Measurements from ENCODE around the gene PKMYT1. TPM values are rescaled to one million over a fixed set of nuclear protein-coding genes. Genes with fewer than 3 reads are reported as not detected.
A peak's percentile ranks its signal among the peaks of the same experiment; 100 is the strongest.

Gene PKMYT1
- total and polyA plus RNA-seq, 2 of the 4 experiments (the other 2 are of a cell fraction), result 1.8 to 14.9 TPM

DNA sequence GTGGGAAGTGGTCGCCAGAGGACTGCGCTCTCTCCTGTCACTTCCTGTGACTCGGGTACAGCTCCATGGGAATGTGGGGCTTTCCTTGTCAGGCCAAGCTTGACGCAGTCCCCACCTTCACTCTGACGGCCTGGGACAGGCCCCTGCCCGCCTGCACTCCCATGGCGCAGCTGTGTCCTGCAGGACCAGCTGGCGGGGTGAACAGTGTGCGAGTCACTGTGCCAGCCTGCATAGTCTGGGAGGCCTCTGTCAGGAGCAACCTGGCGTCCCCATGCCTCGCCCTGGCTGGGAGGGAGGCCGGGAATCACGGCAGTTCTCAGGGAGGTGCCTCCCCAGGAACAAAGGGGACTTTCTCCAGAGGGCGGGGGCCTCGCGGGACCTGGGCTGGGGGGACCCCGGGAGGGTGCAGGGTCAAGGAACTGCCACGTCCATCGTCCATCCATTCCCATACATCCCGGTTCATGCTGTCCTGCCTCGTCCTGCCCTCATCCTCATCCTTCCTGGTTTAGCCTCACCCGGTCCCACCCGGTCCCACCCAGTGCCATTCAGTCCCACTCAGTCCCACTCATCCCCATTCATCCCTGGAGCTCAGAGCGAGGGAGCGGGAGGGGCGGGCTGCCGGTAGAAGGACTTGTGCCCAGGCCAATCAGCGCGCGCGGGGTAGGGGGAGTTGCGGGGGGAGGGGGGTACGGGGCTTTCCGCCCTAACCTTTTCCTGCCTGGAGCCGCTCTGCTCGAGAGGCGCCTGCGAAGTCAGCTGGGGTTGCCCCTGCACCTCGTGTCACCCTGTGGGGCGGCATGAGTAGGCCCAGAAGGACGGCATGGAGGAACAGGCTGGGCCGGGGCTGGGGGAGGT, 55.1 kb downstream of the PKMYT1 start:
- in situ Hi-C loops (cut with MboI; ENCODE audit: low sequenced_read_pairs), result no loop called here
- H3K4me3 ChIP-seq (ENCODE audit: insufficient read depth, low read depth, low read length), result no peak overlapping the region
- no peak overlapping the region for H2BK120ac ChIP-seq (ENCODE audit: low read depth, low read length)
- no peak overlapping the region for H4K8ac ChIP-seq (ENCODE audit: low read depth in 2 of 2, low read length in 2 of 2)
- no peaks in the 10 kb centered on the region for H3K4me1 ChIP-seq (ENCODE audit: control insufficient read depth, insufficient read depth, low read length)
- H3K27ac ChIP-seq (ENCODE audit: insufficient read depth, low read length), result no peak overlapping the region
- WGBS, 2 experiments (ENCODE audit: extremely low coverage in 2 of 2, insufficient read length in 1 of 2), result 68% methylated on average over 8 of the region's 42 CpGs; no CpG with 5 or more reads in 1 of the 2 experiments
- POLR2A ChIA-PET (ENCODE audit: unreplicated experiment), result no interaction called here
- no TSS peak for BruUV-seq (replicated peaks)
- no peak overlapping the region for H3K14ac ChIP-seq (replicated peaks; ENCODE audit: low read depth, low read length)
- intact Hi-C loops (cut with micrococcal nuclease), result no loop called here
- H2AK9ac ChIP-seq (replicated peaks; ENCODE audit: low read depth, low read length, poor library complexity), result peak overlapping the region; percentile 8
- no peak overlapping the region for H3K4me2 ChIP-seq (ENCODE audit: low read depth, low read length)
- dilution Hi-C loops (cut with HindIII; ENCODE audit: low sequenced_read_pairs, unreplicated experiment), result no loop called here
- H3K23ac ChIP-seq (ENCODE audit: low read depth, low read length), result no peak overlapping the region
- H2BK20ac ChIP-seq (ENCODE audit: low read depth, low read length), result no peak overlapping the region
- H3K9ac ChIP-seq (ENCODE audit: low read depth, low read length), result no peak overlapping the region
- H2BK5ac ChIP-seq (ENCODE audit: low read depth, low read length, poor library complexity, severe bottlenecking), result no peak overlapping the region
- H3K36me3 ChIP-seq (ENCODE audit: control insufficient read depth, insufficient read depth, low read length), result peaks cover 18% of the 10 kb centered on the region
- H4K5ac ChIP-seq (ENCODE audit: low read depth, low read length), result no peak overlapping the region
- DNase-seq, result peak; percentile 33
- no peak overlapping the region for H2BK15ac ChIP-seq (ENCODE audit: low read depth, low read length)
- no peak overlapping the region for H3K4ac ChIP-seq (ENCODE audit: low read depth, low read length)
- H2AK5ac ChIP-seq (ENCODE audit: low read depth, low read length), result no peak overlapping the region
- H3K56ac ChIP-seq (ENCODE audit: extremely low read depth, insufficient read depth, low read length), result no peak overlapping the region
- H3K79me1 ChIP-seq (ENCODE audit: low read depth in 1 of 2, low read length in 2 of 2), result peaks cover 6 to 44% of the 10 kb centered on the region in 2 experiments
- no peaks in the 10 kb centered on the region for H3K9me1 ChIP-seq (ENCODE audit: insufficient read depth, low read length)
- H2AFZ ChIP-seq (replicated peaks; ENCODE audit: low read length, poor library complexity), result no peak overlapping the region
- no peak overlapping the region for H3K18ac ChIP-seq (ENCODE audit: low read depth, low read length)
- no peak overlapping the region for H4K91ac ChIP-seq (ENCODE audit: insufficient read depth, low read depth, low read length)
- ATAC-seq (ENCODE audit: low read depth), result no peak
- no peaks in the 10 kb centered on the region for H3K27me3 ChIP-seq (ENCODE audit: control insufficient read depth, insufficient read depth, low read length)
- CTCF ChIA-PET, result no interaction called here
- peaks cover 6% of the 10 kb centered on the region; the same call in 1 of the 2 replicates for H4K20me1 ChIP-seq (ENCODE audit: insufficient read depth, low read length)
- no peaks in the 10 kb centered on the region for H3K9me3 ChIP-seq (ENCODE audit: control insufficient read depth, insufficient read depth, low read length)
- TF ChIP-seq MXI1 (IDR thresholded peaks at IDR 0.05; ENCODE audit: borderline replicate concordance, low read depth, low read length) (no peak), CTCF (conservative IDR thresholded peaks at IDR 0.05; ENCODE audit: low read depth, low read length) (no peak), RAD21 (IDR thresholded peaks at IDR 0.05; ENCODE audit: low read length) (no peak), MAZ (IDR thresholded peaks at IDR 0.05; ENCODE audit: borderline replicate concordance, low read depth, low read length) (no peak), USF2 (IDR thresholded peaks at IDR 0.05; ENCODE audit: low read depth, low read length) (no peak), CEBPB (IDR thresholded peaks at IDR 0.05; ENCODE audit: low read depth, low read length) (no peak), BHLHE40 (IDR thresholded peaks at IDR 0.05; ENCODE audit: low read depth, low read length) (no peak), CHD1 (IDR thresholded peaks at IDR 0.05; ENCODE audit: low read depth, low read length) (no peak), NFE2L2 (IDR thresholded peaks at IDR 0.05; ENCODE audit: low read depth, low read length) (no peak), RFX5 (IDR thresholded peaks at IDR 0.05; ENCODE audit: low read depth, low read length) (no peak), POLR2A (IDR thresholded peaks at IDR 0.05; ENCODE audit: low read depth, low read length) (no peak), SMC3 (IDR thresholded peaks at IDR 0.05; ENCODE audit: low read depth, low read length) (no peak), RCOR1 (IDR thresholded peaks at IDR 0.05; ENCODE audit: insufficient replicate concordance, low read length) (no peak), MAFK (IDR thresholded peaks at IDR 0.05; ENCODE audit: low read depth, low read length) (no peak)
- TF ChIP-seq, protein P1, sequence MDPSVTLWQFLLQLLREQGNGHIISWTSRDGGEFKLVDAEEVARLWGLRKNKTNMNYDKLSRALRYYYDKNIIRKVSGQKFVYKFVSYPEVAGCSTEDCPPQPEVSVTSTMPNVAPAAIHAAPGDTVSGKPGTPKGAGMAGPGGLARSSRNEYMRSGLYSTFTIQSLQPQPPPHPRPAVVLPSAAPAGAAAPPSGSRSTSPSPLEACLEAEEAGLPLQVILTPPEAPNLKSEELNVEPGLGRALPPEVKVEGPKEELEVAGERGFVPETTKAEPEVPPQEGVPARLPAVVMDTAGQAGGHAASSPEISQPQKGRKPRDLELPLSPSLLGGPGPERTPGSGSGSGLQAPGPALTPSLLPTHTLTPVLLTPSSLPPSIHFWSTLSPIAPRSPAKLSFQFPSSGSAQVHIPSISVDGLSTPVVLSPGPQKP (IDR thresholded peaks at IDR 0.05; ENCODE audit: borderline replicate concordance, low read depth, low read length), result no peak
